Prostate gland (tissue), 2 donors: Measurements from ENCODE around the gene THAP7.
"Not testable (repeated sequence)": the region's sequence is repeated elsewhere in the genome, so short reads cannot be mapped to it uniquely, and the experiment has no call there.

Source experiments
- CTCF ChIP-seq, 4 experiments: fragments of 200-600 bp in 2 of 4; fragments of 450-650 bp in 2 of 4; sonication (generic) in 2 of 4; IDR thresholded peaks; 1 replicate in 3 of 4; 2 replicates in 1 of 4; pipeline ENCODE4 v1.5.1; 2016 to 2019; ENCODE audit warnings: antibody characterized with exemption in 4 of 4, mild to moderate bottlenecking in 2 of 4, moderate library complexity in 2 of 4
- POLR2A ChIP-seq: fragments of 450-650 bp; IDR thresholded peaks from one replicate; pipeline ENCODE4 v1.6.1; 2016; ENCODE audit warnings: antibody characterized with exemption, mild to moderate bottlenecking
- POLR2AphosphoS5 ChIP-seq: sonication (generic); formaldehyde crosslinking; IDR thresholded peaks from one replicate; pipeline ENCODE4 v1.6.1; 2017; ENCODE audit warnings: antibody characterized with exemption

- TF ChIP-seq POLR2A; CTCF (IDR thresholded peaks at IDR 0.05); POLR2AphosphoS5: not testable (repeated sequence)
Measured at GRCh38 chr22:21039158-21039557, 37.2 kb upstream of the THAP7 start.
